DMS 273 (cell line): Measurements from ENCODE around the gene TMEM176A.
"Not testable (repeated sequence)": the region's sequence is repeated elsewhere in the genome, so short reads cannot be mapped to it uniquely, and the experiment has no call there.

ENCODE experiments used
- DNase-seq: peaks from one replicate; lab custom pipeline; 2025; ENCODE audit not compliant: unreplicated experiment; lab: John Stamatoyannopoulos, UW

TMEM176A gene, protein sequence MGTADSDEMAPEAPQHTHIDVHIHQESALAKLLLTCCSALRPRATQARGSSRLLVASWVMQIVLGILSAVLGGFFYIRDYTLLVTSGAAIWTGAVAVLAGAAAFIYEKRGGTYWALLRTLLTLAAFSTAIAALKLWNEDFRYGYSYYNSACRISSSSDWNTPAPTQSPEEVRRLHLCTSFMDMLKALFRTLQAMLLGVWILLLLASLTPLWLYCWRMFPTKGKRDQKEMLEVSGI

GRCh38 chr7:150800581-150801241 lies at the start of gene TMEM176A:
Gene TMEM176A (plus strand): TSS chr7:150800769. CDS start chr7:150801551, 782 bp downstream.
- DNase-seq = no peak

DNA sequence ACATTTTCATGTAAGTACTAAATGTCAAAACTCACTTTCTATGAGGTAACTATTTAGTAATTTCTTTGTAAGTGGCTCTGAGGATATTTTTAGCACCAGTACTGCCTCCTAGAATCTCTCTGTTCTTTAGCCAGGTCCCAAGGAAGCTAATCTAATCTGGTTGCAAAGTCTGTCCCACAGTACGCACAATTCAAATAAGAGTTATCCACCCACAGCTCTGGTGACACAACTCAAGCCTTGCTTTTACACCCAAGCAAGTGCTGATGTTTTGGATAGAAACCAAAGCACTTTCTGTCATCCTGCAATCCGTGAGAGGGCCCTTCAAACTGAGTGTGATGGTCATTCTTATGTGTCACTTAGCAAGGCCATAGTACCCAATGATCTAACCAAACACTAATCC lies 48.9 kb upstream of the TMEM176A start:
- no peak for DNase-seq

DNA sequence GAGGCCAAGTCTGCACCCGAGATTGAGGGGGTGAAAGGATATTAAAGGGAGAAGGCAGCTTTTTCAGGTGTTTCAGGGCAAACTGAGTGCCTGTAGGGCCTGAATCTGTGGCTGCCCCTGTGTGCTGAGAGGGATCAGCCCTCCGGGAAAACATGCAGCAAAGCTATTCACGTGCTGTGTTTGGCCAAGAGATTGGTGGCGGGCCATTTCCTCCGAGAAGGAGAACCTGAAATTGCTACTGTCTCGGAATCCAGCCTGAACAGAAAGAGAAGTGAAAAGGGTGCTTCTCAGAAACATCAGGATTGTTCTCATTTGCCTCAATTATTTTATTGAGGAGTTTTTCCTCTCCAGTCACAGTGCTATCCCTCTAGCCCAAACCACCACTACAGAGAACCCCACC lies 47.3 kb upstream of the TMEM176A start:
- no peak for DNase-seq

GRCh38 chr7:150753826-150754603 lies 46.6 kb upstream of the TMEM176A start:
- DNase-seq = peak; percentile 70

DNA sequence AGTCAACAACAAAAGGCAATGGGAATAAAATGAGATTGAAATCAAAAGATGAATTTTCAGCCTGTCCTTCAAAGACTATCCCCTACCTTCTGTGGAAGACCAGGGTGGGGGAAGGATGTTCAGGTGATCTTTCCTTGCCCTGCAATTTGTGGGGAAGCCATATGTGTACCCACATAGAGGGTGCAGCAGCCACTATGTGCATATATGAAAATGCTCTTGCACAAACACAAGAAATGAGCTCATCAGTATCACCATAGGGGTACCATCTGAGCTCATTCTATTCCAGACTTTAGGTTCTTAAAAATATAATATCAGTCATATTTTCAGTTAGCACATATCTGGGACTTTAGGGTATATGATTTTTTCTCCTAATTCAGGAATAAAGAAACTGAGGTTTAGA lies 45.6 kb upstream of the TMEM176A start:
- DNase-seq = no peak

GRCh38 chr7:150755473-150756099 lies 45.0 kb upstream of the TMEM176A start:
- no peak for DNase-seq

- no peak for DNase-seq
Measured at GRCh38 chr7:150756166-150756565, 44.4 kb upstream of the TMEM176A start.

DNA sequence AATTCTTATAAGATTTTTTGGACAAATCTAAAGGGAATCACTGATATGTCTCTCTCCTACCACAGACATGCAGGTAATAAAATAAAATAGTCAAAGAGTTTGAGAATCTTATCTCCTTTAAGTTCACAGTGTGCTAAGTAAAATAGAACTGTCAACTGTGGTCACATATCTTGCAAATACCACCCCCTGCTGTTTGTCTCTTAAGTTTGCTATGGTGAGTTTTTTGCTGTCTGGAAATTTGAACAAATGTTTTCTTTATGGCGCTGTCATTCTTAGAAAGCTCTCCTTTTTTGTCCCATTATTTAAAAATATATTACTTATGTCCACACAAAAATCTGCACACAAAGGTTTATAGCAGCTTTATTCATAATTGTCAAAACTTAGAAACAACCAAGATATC lies 43.7 kb upstream of the TMEM176A start:
- peak; percentile 60 for DNase-seq

- DNase-seq = no peak
Measured at GRCh38 chr7:150759479-150759878, 41.1 kb upstream of the TMEM176A start.

DNA sequence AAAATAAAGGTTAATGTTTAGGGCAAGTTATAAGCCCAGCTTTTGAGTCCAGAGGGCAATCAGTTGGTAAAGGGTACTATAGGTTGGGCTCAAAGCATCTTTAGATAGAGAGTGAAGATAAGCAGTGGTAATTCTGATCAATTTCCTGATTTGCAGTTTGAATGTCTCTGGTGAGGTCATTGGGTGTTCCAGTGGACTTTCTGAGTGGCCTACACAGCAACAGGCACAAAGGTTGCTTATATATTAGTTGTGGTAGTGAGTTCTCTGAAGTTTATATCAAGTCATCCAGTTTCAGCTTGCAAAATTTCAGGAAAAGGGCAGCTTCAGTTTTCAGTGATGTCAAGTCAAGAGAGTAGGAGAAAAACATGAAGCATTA lies 34.2 kb upstream of the TMEM176A start:
- DNase-seq = no peak

GRCh38 chr7:150769768-150770167 lies 30.8 kb upstream of the TMEM176A start:
- no peak for DNase-seq

DNA sequence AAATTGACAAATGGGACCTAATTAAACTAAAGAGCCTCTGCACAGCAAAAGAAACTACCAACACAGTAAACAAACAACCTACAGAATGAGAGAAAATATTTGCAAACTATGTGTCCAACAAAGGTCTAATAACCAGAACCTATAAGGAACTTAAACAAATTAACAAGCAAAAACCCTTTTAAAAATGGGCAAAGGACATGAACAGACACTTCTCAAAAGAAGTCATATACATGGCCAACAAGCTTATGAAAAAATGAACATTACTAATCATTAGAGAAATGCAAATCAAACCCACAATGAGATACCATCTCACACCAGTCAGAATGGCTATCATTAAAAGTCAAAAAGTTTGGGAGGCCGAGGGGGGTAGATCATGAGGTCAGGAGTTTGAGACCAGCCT lies 26.4 kb upstream of the TMEM176A start:
- not testable (repeated sequence) for DNase-seq

DNA sequence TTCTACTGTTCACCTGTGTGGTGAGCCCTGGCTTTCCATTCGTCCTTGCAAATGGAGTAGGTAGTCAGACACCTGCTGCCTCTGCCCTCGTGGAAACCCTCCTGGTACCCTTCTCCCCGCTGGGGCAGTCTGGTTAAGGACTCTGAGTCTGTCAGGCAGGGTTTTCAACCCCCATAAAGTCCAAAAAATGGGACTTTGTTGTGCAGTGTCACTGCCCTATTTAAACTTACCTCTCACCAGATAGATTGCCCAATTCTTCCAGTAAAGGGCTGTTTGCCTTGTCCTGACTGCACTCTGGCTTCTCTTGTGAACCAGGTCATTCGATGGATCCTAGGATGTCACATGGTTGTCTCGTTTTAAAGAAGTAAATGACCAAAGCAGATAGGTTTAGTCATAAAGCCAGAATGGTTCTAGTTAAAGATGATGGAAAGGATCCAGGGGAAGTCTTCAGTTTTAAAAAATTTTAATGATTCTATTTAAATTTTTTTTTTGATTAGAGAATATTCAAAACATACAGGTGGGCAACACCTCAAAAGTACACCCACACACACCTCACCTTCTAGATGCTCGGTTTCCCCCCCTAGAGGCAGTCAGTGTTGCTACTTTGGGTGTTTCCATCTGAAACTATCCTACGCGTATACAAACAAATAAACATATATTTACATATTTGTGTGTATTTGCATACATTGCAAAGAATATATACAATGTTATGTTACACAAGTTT lies 22.4 kb upstream of the TMEM176A start:
- DNase-seq = no peak

DNA sequence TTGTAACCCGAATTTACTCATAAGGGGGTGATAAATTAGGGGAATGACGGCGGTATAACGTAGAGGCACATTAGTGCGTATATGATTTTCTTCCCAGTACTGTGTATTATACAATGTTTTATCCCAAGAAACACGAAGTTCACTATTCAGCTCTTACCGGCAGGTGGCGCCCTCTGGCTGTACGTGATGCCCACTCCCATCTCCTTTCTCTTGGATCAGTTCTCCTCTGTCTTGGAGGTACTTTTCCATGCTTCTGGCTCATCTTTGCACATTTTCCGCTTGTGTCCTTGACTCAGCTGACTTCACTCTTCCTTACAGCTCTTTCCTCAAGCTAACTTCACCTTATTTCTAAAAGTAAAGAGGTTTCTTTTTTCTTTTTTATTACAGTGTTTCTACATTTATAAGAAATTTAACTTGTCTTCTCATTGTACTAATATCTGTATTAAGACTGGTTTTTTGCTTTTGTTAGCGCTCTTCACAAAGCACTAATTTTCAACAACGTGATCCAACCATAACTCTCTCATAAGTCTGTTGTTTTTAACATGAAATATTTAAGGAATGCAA lies 21.7 kb upstream of the TMEM176A start:
- peak; percentile 95 for DNase-seq

DNA sequence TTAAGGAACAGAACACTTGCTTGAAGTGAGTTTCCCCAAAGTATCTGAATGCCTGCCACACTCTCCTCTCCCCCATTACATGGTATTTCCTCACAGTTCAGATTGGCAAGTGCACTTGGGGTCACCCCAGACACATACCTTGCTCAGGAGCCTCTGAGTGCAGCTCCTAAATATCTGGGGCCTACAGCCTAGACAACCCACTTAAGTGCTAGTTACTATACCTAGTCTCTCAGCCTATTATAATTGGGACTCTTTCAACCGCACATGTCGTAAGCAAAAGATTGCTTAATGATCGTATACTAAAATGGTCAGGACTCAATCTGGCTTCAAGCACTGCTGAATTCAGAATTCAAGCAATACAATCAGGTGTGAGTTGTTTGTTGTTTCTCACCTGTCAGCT lies 20.3 kb upstream of the TMEM176A start:
- no peak for DNase-seq

DNA sequence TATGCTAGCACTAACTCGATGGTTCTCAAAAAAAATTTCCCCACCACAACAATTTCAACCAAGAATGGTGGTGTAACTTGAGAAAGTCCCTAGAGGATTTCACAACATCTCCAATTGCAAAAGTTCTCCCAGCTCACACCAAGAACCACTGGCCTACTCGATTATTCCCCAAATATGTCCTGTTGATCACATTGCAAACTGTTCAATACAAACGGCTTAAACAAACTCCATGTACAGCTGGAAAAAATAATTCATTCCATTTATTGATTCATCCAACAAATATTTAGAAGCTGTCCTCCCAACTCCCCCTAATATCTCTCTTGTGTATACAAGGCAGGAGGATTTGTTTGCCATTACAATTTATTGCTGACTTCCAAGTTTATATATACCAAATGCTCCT lies 19.5 kb upstream of the TMEM176A start:
- no peak for DNase-seq

- DNase-seq = no peak
Measured at GRCh38 chr7:150781961-150782360, 18.6 kb upstream of the TMEM176A start.

- no peak for DNase-seq
Measured at GRCh38 chr7:150784120-150784736, 16.3 kb upstream of the TMEM176A start.

DNA sequence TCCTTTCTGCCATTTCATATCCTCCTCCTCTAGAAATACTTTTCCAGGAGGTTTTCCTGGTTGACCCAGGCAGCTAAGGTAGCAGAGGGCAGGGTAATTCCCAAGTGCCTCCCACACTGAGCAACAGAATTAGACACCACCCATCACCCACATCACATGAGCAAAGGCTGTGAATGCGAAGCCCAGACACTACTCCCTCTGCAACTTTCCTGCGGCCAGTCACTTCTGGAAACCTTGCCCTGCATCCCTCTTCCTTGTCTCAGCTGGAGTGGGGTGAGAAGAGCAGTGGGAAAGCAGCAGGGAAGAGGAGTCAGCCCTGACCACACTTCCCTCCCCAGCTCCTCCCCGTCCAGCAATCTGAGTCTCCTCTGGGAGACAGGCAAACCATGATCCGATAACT lies 15.6 kb upstream of the TMEM176A start:
- no peak for DNase-seq
